SK-N-SH (cell line): Measurements from ENCODE around the gene NT5DC2. TPM values are rescaled to one million over a fixed set of nuclear protein-coding genes. Genes with fewer than 3 reads are reported as not detected.

ENCODE experiments used
- CTCF ChIA-PET: fragments of 300-600, 350-600 bp; formaldehyde crosslinking; extraction: SDS; loops from one replicate; lab custom pipeline; 2021; lab: Yijun Ruan, JAX
- POLR2A ChIA-PET: fragments of 350-600 bp; sonication (Branson Sonifier 250); formaldehyde crosslinking; extraction: SDS; loops from one replicate; lab custom pipeline; 2020; ENCODE audit warnings: antibody characterized with exemption, inconsistent platforms; lab: Yijun Ruan, JAX
- DNase-seq: peaks from one replicate; pipeline ENCODE4 v3.0.0; 2012
- H2AFZ ChIP-seq: fragments of 200-600 bp; sonication (generic); 2 replicates; pipeline ENCODE4 v1.8.1; 2016; ENCODE audit warnings: antibody characterized with exemption, mild to moderate bottlenecking, low read depth
- H3F3A ChIP-seq: fragments of 200-600 bp; sonication (generic); replicated peaks from 2 replicates; pipeline ENCODE3; 2016; ENCODE audit warnings: antibody characterized with exemption, mild to moderate bottlenecking; ENCODE audit not compliant: insufficient read depth
- H3K27ac ChIP-seq, 2 experiments: fragments of 200-500 bp in 1 of 2; fragments of 200-600 bp in 1 of 2; sonication (Bioruptor generic) in 1 of 2; sonication (generic), shearing (Covaris generic) in 1 of 2; 2 replicates each; pipeline versions ENCODE4 v1.5.1 to v1.6.1; 2014 to 2016; ENCODE audit warnings: low read depth in 2 of 2, inconsistent platforms in 1 of 2, low read length in 1 of 2, mild to moderate bottlenecking in 1 of 2, mixed read lengths in 1 of 2
- H3K27me3 ChIP-seq: fragments of 200-600 bp; sonication (generic), shearing (Covaris generic); 2 replicates; pipeline ENCODE4 v1.6.1; 2016; ENCODE audit warnings: mixed run types; ENCODE audit not compliant: insufficient read depth
- H3K36me3 ChIP-seq, 2 experiments: fragments of 200-500 bp in 1 of 2; fragments of 200-600 bp in 1 of 2; sonication (Bioruptor generic) in 1 of 2; sonication (generic) in 1 of 2; replicated peaks in 1 of 2; 2 replicates each; pipeline versions ENCODE3 to v1.5.1; 2014 to 2016; ENCODE audit warnings: low read length in 1 of 2, mild to moderate bottlenecking in 1 of 2; ENCODE audit not compliant: insufficient read depth in 2 of 2, control insufficient read depth in 1 of 2
- H3K4me1 ChIP-seq, 2 experiments: fragments of 200-500 bp in 1 of 2; fragments of 200-600 bp in 1 of 2; sonication (Bioruptor generic) in 1 of 2; sonication (generic), shearing (Covaris generic) in 1 of 2; 2 replicates each; pipeline versions ENCODE4 v1.5.1 to v1.6.1; 2014 to 2016; ENCODE audit warnings: low read depth in 1 of 2, low read length in 1 of 2, mixed run types in 1 of 2; ENCODE audit not compliant: insufficient read depth in 2 of 2, control insufficient read depth in 1 of 2
- H3K4me2 ChIP-seq: fragments of 200-600 bp; sonication (generic), shearing (Covaris generic); 2 replicates; pipeline ENCODE4 v1.6.1; 2017; ENCODE audit warnings: mixed run types
- H3K4me3 ChIP-seq, 2 experiments: fragments of 200-500 bp in 1 of 2; fragments of 200-600 bp in 1 of 2; sonication (Bioruptor generic) in 1 of 2; sonication (generic), shearing (Covaris generic) in 1 of 2; 2 replicates each; pipeline versions ENCODE4 v1.5.1 to v1.8.1; 2014 to 2016; ENCODE audit warnings: low read depth in 2 of 2, inconsistent platforms in 1 of 2, low read length in 1 of 2, mild to moderate bottlenecking in 1 of 2, mixed read lengths in 1 of 2, moderate library complexity in 1 of 2
- H3K79me2 ChIP-seq: fragments of 200-600 bp; sonication (generic); 2 replicates; pipeline ENCODE4 v1.8.1; 2017; ENCODE audit warnings: mild to moderate bottlenecking; ENCODE audit not compliant: insufficient read depth
- H3K9ac ChIP-seq: fragments of 200-600 bp; sonication (generic); 2 replicates; pipeline ENCODE4 v1.6.1; 2017; ENCODE audit warnings: mixed run types
- H3K9me2 ChIP-seq: fragments of 200-600 bp; sonication (generic); 2 replicates; pipeline ENCODE4 v1.6.1; 2017; ENCODE audit warnings: mixed run types
- H3K9me3 ChIP-seq: fragments of 200-600 bp; sonication (generic); 2 replicates; pipeline ENCODE4 v1.6.1; 2017; ENCODE audit warnings: mixed run types, mild to moderate bottlenecking, moderate library complexity
- H4K20me1 ChIP-seq: fragments of 200-600 bp; sonication (generic); 2 replicates; pipeline ENCODE4 v1.6.1; 2017; ENCODE audit warnings: mild to moderate bottlenecking, mixed run types; ENCODE audit not compliant: insufficient read depth
- EP300 ChIP-seq, 2 experiments: IDR thresholded peaks; 2 replicates each; pipeline versions ENCODE4 v1.4.0 to v1.6.1; 2012; ENCODE audit warnings: borderline replicate concordance in 1 of 2, low read depth in 1 of 2, low read length in 1 of 2
- EZH2phosphoT487 ChIP-seq: fragments of 200-600 bp; sonication (generic); IDR thresholded peaks from 2 replicates; pipeline ENCODE4 v1.6.1; 2017; ENCODE audit warnings: low read depth, mixed run types, mild to moderate bottlenecking, antibody characterized with exemption, moderate library complexity, borderline replicate concordance
- FOSL2 ChIP-seq: IDR thresholded peaks from 2 replicates; pipeline ENCODE4 v1.4.0; 2012; ENCODE audit warnings: low read depth, mild to moderate bottlenecking, moderate library complexity, borderline replicate concordance
- FOXJ3 ChIP-seq: sonication (generic); formaldehyde crosslinking; IDR thresholded peaks from 2 replicates; pipeline ENCODE4 v1.5.1; 2020; ENCODE audit warnings: mild to moderate bottlenecking, missing genetic modification reagents
- GABPA ChIP-seq: IDR thresholded peaks from 2 replicates; pipeline ENCODE4 v1.4.0; 2012; ENCODE audit warnings: low read depth, mild to moderate bottlenecking
- JUND ChIP-seq: IDR thresholded peaks from 2 replicates; pipeline ENCODE4 v1.4.0; 2012
- NFIC ChIP-seq: IDR thresholded peaks from 2 replicates; pipeline ENCODE4 v1.4.0; 2012; ENCODE audit warnings: borderline replicate concordance
- POLR2AphosphoS5 ChIP-seq: IDR thresholded peaks from 2 replicates; pipeline ENCODE4 v1.6.1; 2012; ENCODE audit warnings: low read depth, low read length
- SIN3A ChIP-seq: IDR thresholded peaks from 2 replicates; pipeline ENCODE4 v1.6.1; 2012; ENCODE audit warnings: low read depth, mild to moderate bottlenecking, low read length, moderate library complexity, borderline replicate concordance
- SMC3 ChIP-seq: IDR thresholded peaks from 2 replicates; pipeline ENCODE4 v1.6.1; 2012; ENCODE audit warnings: low read depth, low read length, improper control_type of control experiment
- TCF12 ChIP-seq: IDR thresholded peaks from 2 replicates; pipeline ENCODE4 v1.4.0; 2012
- YY1 ChIP-seq: IDR thresholded peaks from 2 replicates; pipeline ENCODE4 v1.4.0; 2012; ENCODE audit warnings: low read depth, mild to moderate bottlenecking
- WGBS: methylation state at CpG from one replicate; pipeline ENCODE4 v1.1.6; 2017; ENCODE audit warnings: low lambda C conversion rate; 5-methylcytosine and 5-hydroxymethylcytosine counted together
- polyA plus RNA-seq, 3 experiments: library from polyadenylated mRNA; depleted of rRNA; stranded (reverse); fragments of >200 nt; gene quantifications; 2 replicates each; pipeline ENCODE4 v1.2.3, GENCODE V29; 2012
- TF ChIP-seq, protein P1 (sequence below): fragments of 150-350 bp; IDR thresholded peaks from 2 replicates; pipeline ENCODE4 v1.6.1; 2017; ENCODE audit warnings: antibody characterized with exemption, low read length, low read depth, borderline replicate concordance

The NT5DC2 gene
- polyA plus RNA-seq, 1 of the 3 experiments (the other 2 are of a cell fraction) = 113 TPM

DNA sequence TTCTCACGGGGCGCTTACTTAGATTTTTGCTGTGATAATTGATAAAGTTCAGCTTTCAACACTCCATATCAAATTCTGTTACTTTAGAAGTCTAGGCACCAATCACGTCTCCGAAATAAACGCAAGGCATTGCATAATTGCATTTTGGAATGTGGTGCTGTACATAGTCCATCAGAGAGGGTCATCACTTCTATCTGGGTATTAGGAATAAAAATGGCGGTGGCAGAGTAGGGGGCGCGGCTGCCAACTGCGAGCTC is 2.4 kb upstream of the NT5DC2 start:
- Histone ChIP-seq H3K9ac (no peak overlapping the region), H3K79me2 (peaks cover 81% of the 10 kb centered on the region), H3K9me2 (no peaks in the 10 kb centered on the region), H3K4me3 (no peak overlapping the region), H3K27me3 (no peaks in the 10 kb centered on the region), H4K20me1 (peaks cover 43% of the 10 kb centered on the region), H3K9me3 (no peaks in the 10 kb centered on the region), H2AFZ (no peak overlapping the region), H3K4me1 (peaks cover 23 to 50% of the 10 kb centered on the region in 2 experiments), H3F3A (peaks cover 34% of the 10 kb centered on the region), H3K36me3 (peaks cover 7 to 14% of the 10 kb centered on the region in 2 experiments), H3K4me2 (no peak overlapping the region; the same call in 1 of the 2 replicates), H3K27ac (peak overlapping the region; percentile 62 to 71; a peak in 3 of 4 replicates)
- ChIA-PET CTCF (interaction anchor here (0.8 to 1.9 kb wide), 4 partner anchors 9 to 146 kb away, joined by 3 to 5 read pairs (median 4); no protein-coding TSS in a partner anchor), POLR2A (interaction anchor here (0.7 to 1.0 kb wide), 4 partner anchors 15 to 149 kb away, joined by 3 to 4 read pairs (median 4); no protein-coding TSS in a partner anchor)
- no peak for DNase-seq
- TF ChIP-seq YY1 = peak; percentile 78
- TF ChIP-seq, protein P1, sequence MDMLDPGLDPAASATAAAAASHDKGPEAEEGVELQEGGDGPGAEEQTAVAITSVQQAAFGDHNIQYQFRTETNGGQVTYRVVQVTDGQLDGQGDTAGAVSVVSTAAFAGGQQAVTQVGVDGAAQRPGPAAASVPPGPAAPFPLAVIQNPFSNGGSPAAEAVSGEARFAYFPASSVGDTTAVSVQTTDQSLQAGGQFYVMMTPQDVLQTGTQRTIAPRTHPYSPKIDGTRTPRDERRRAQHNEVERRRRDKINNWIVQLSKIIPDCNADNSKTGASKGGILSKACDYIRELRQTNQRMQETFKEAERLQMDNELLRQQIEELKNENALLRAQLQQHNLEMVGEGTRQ = no peak
- WGBS = 25% methylated on average over 9 of the region's 9 CpGs

DNA sequence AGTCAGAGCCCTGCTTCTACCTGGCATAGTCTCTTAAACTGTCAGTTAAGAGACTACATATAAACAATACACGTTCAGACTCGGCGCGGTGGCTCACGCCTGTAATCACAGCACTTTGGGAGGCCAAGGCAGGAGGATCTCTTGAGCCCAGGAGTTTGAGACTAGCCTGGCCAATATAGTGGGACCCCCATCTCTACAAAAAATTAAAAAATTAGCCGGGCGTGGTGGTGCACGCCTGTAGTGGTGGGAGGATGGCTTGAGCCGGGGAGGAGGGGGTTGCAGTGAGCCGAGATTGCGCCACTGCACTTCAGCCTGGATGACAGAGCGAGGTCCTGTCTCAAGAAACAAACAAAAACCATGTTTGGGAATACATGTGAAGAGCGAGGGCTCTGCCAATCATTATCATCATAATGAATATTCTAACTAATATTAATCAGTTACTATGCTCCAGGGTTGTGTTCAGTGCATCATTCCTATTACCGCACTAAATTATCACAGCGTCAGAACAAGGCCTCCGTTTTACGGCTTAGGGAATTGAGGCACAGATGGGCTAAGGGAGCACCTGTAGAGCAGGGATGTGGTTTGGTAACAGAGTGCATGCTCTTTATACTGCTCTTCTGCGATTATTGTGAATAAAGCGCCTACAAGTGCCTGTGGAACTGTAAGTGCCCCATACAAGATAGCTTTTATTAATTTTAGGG is 1.9 kb upstream of the NT5DC2 start:
- DNase-seq = no peak
- H3K4me2 ChIP-seq = peak overlapping the region; percentile 94; the same call in 1 of the 2 replicates

More for the DNA sequence above, 1.9 kb upstream of the NT5DC2 start:
- Histone ChIP-seq H3K4me1 (peaks cover 26 to 55% of the 10 kb centered on the region in 2 experiments), H3K4me3 (no peak overlapping the region), H3K9ac (no peak overlapping the region), H2AFZ (no peak overlapping the region), H3K27me3 (no peaks in the 10 kb centered on the region), H3F3A (peaks cover 33% of the 10 kb centered on the region), H3K36me3 (peaks cover 2 to 9% of the 10 kb centered on the region in 2 experiments), H4K20me1 (peaks cover 47% of the 10 kb centered on the region), H3K79me2 (peaks cover 81% of the 10 kb centered on the region), H3K9me3 (no peaks in the 10 kb centered on the region), H3K27ac (peak overlapping the region; percentile 62 to 71), H3K9me2 (no peaks in the 10 kb centered on the region)
- WGBS = 92% methylated on average over 19 of the region's 19 CpGs
- TF ChIP-seq JUND (no peak), SMC3 (no peak), NFIC (no peak), EP300 (IDR thresholded peaks at IDR 0.05; ENCODE audit: borderline replicate concordance in 1 of 2, low read depth in 1 of 2, low read length in 1 of 2) (no peak), EZH2phosphoT487 (no peak), POLR2AphosphoS5 (no peak), FOSL2 (no peak), TCF12 (no peak), SIN3A (no peak), FOXJ3 (no peak), GABPA (no peak)
- POLR2A ChIA-PET = interaction anchor here (0.7 to 1.0 kb wide), 4 partner anchors 16 to 150 kb away, joined by 3 to 4 read pairs (median 4); no protein-coding TSS in a partner anchor
- CTCF ChIA-PET = interaction anchor here (0.8 to 1.9 kb wide), 4 partner anchors 9 to 146 kb away, joined by 3 to 7 read pairs (median 4); no protein-coding TSS in a partner anchor
